ENCODE data around the gene ATG7.

DNA sequence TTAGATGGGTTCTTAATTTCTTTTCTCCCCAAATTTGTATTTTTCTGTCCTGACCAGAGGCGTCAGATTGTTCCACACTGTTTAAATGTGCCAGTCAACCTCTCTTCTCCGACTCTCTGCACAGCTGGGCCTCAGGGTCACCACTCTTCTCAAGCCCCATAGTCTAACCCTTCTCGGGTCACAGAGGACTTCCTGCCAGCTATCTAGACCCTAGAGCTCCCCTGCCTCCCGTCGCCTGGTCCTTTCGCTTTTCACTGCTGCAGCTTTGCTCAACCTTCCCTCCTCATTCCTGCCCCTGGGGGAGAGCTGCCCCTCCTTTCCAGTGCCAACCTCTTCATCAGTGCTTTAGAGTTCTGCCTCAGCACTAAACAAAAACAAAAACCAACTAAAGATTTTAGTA lies 151.7 kb downstream of the ATG7 start:
- TF ChIP-seq CTCF (IDR thresholded peaks at IDR 0.05) (no peak), POLR2A (IDR thresholded peaks at IDR 0.05) (no peak)
